ENCODE data around the gene METTL24.
"Not testable (repeated sequence)": the region's sequence is repeated elsewhere in the genome, so short reads cannot be mapped to it uniquely, and the experiment has no call there.

METTL24 gene

DNA sequence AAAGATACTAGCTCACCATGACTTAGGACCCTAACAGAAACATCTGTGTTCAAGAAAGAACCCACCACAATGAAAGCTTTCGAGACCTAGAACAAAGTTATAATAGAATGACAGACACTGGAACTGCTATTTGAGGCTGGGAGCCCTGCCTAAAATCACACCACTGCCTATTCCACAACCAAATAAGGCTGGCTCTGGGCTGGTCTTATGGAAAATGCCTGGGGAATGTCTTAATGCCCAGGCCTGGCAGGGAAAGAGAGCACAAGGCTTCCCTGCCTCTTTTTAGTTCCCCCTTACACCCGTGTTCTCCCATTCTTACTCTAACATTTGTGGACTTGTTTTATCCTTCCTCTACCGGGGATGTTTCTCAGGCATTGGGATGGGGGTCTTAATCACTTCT, 5.6 kb upstream of the METTL24 start:
- FAIRE-seq (no peak), DNase-seq (ENCODE audit: insufficient read length, low spot score) (no peak)

GRCh38 chr6:110360676-110361075, 2.5 kb upstream of the METTL24 start:
- no peak for FAIRE-seq

GRCh38 chr6:110359556-110359955, 1.4 kb upstream of the METTL24 start:
- DNase-seq (ENCODE audit: insufficient read length, low spot score) (no peak), FAIRE-seq (no peak)

More at GRCh38 chr6:110360676-110361075, 2.5 kb upstream of the METTL24 start:
- no peak for DNase-seq (ENCODE audit: insufficient read length, low spot score)

GRCh38 chr6:110358553-110359160, 508 bp upstream of the METTL24 start:
- FAIRE-seq (no peak), DNase-seq (ENCODE audit: insufficient read length, low spot score) (no peak)

DNA sequence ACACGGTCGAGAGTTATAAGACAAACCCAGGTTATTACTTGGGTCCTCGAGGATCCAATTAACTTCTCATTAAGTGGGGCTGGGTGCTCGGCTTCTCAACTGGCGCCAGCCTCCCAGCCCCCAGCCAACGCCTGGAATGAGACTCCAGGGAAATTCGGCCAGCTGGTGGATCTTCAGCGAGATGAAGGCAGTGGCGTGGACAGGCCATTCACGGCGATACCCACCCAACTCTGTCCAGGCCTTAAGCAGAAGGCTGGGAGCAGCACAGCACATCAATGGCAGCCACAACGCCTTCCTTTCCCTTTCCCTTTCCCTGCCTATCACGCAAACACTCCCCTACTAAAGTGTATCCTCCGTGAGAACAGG, 868 bp downstream of the METTL24 start:
- DNase-seq (ENCODE audit: insufficient read length, low spot score) (no peak), FAIRE-seq (no peak)

DNA sequence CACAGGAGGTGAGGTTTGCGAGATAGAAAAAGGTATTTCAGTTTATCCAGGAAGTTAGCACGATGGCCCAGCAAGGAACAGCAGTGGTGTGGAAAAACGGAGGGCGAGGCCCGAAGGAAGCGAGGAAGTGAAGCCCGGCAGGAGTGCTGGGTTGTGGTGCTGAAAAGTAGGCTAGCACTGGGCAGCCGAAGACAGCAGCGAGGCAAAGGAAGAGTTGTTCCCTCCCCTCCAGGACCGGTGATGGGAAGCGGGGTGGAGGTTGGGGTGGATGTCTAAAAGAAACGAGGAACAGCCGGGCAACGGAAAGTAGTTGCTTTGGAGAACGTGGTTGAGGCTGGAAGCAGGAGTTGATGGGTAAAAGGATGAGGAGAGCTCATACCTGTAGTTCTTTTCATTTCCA, 1.4 kb downstream of the METTL24 start:
- no peak for FAIRE-seq
- no peak for DNase-seq (ENCODE audit: insufficient read length, low spot score)

- DNase-seq (ENCODE audit: insufficient read length, low spot score) (no peak), FAIRE-seq (no peak)
Measured at GRCh38 chr6:110355727-110356126, 2.4 kb downstream of the METTL24 start.

GRCh38 chr6:110355022-110355421, 3.1 kb downstream of the METTL24 start:
- no peak for DNase-seq (ENCODE audit: insufficient read length, low spot score)
- FAIRE-seq = no peak

DNA sequence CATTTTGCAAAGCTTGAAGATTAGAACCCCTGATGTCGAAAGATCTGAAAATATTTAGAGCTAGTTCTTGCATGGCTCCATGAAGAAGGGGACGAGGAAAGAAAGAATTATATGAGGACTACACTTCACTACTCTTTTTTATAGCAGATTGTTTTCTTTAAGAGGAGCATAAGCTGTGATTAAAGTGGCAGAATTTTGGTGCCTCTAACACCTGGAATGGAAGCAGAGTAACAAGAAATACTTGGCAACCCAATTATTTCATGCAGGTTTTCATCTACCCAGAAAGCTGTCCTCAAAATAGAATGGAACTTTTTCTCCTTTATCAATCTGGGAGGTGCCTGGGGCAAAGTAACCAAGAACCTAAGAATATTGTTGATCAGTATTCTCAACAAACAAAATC, 4.0 kb downstream of the METTL24 start:
- DNase-seq (ENCODE audit: insufficient read length, low spot score) = no peak
- no peak for FAIRE-seq

DNA sequence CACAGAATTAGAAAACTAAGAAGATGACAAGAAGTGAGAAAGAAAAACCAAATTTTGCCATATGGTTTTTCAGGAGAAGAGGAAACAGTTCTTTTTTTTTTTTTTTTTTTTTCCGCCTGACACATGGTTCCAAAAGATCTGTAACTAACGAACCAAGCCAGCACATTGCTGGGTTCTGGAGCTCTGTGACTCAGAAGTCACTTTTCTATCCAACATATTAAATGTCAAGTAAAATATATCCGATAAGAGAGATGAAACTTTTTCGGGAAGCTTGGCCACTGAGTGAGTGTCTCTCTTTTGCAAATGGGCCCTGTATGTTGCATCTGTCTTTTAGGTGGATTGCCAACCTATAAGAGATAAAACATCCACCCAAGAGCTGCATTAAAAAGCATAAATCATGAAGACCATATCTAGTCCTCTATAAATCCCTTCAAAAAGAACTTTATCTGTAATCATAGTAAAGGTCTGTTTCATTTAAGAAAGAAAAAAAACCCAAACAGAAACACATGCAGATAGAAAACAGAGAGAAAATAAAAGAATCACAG, 4.6 kb downstream of the METTL24 start:
- DNase-seq (ENCODE audit: insufficient read length, low spot score) (no peak), FAIRE-seq (no peak)

DNA sequence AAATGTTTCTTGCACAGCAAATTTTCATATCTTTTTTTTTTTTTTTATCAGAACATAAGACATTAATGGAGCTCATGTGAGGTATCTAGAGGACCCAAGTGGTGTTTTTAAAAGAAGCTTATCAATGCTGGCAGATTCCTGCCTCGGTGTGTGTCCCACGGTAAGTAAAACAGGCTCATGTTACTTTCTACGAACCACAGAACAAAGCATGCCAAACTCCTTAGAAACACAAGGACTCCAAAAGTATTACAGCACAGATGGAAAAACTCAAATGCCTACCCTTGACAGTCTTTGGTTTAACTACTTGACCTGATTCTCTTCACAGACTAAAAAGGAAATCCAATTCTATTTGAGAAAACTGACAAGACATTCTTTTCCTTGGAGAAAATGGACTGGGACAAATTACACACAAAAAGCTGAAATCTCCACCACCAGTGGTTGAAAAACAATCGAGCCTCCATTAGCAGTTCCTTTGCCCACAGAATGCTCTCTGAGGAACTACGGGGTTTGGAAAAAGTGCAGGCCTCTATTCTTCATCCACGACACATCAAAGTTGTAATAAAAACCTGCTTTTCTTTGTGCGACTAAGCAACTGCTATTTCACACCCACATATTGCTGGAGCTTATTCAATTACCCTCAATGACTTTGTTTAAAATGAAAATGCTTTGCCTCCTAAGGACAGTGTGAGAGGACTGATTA, 5.4 kb downstream of the METTL24 start:
- FAIRE-seq = no peak
- no peak for DNase-seq (ENCODE audit: insufficient read length, low spot score)

- FAIRE-seq = no peak
- DNase-seq (ENCODE audit: insufficient read length, low spot score) = no peak
Measured at GRCh38 chr6:110351986-110352385, 6.2 kb downstream of the METTL24 start.

- no peak for DNase-seq (ENCODE audit: insufficient read length, low spot score)
- no peak for FAIRE-seq
Measured at GRCh38 chr6:110351546-110351945, 6.6 kb downstream of the METTL24 start.

DNA sequence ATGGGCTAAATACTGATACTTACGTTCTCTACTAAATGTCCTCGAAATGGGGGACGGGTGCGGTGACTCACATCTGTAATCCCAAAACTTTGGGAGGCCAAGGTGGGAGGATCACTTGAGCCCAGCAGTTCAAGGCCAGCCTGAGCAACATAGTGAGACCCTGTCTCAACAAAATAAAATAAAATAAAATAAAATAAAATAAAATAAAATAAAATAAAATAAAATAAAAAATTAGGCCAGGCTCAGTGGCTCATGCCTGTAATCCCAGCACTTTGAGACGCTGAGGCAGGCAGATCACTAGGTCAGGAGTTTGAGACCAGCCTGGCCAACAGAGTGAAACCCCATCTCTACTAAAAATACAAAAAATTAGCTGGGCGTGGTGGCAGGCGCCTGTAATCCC, 7.6 kb downstream of the METTL24 start:
- not testable (repeated sequence) for DNase-seq (ENCODE audit: insufficient read length, low spot score); FAIRE-seq

- DNase-seq (ENCODE audit: insufficient read length, low spot score) (no peak), FAIRE-seq (no peak)
Measured at GRCh38 chr6:110348961-110349690, 9.0 kb downstream of the METTL24 start.

GRCh38 chr6:110345025-110345424, 13.1 kb downstream of the METTL24 start:
- DNase-seq (ENCODE audit: insufficient read length, low spot score) = no peak
- no peak for FAIRE-seq

DNA sequence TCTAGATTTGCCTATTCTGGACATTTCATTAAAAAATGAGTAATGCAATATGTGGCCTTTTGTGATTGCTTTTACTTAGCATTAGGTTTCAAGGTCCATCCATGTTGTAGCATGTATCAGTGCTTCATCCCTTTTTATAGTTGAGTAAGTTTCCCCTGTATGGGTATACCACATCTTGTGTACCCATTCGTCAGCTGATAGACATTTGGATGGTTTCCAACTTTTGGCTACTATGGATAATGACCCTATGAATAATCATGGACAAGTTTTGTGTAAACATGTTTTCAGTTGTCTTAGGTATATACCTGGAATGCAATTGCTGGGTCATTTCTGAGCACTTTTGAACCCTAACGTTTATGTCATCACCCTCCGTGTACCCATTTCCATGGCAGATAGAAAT, 15.4 kb downstream of the METTL24 start:
- DNase-seq (ENCODE audit: insufficient read length, low spot score) (no peak), FAIRE-seq (no peak)

DNA sequence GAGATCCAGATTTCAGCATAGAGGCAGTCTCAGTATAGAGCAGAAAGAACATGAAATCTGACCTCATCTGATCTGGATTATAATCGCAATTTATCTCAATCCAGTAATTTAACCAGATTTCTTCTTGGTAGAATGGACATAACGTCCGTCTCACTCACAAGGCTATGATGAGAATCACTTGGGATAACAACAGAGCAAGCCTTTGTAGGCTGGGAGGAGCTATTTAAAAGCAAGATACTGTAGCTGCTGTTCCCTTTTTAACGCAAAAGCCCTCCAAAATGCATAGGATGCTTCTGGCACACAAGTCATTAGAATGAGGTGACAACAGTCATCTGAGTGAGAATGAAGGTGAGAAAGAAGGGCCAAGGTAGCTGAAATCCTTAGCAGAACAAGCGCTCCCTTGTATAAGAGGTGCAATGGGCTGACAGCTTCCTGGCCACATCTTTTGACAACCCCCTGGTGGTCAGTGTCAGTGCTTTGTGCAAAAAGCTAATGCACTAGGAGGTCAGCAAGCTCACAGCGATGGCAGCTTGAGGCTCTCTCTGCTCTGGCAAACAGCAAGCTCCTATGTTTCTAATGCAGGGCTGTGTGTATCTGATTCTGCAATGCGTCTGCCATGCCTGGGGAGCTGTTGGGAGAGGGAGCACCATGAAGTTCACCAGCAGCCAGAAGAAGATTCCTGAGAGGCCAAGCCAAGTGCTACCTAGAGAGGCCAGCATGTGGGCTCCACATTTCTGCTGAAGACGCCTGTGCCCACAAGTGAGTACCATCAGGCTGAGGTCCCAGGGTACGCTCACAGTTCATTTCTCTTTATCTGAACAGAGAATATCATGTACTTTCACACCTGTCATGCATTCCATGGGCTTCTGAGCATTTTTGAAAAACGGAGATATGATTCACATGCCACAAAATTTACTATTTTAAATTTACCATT, 16.2 kb downstream of the METTL24 start:
- no peak for DNase-seq (ENCODE audit: insufficient read length, low spot score)
- FAIRE-seq = no peak

DNA sequence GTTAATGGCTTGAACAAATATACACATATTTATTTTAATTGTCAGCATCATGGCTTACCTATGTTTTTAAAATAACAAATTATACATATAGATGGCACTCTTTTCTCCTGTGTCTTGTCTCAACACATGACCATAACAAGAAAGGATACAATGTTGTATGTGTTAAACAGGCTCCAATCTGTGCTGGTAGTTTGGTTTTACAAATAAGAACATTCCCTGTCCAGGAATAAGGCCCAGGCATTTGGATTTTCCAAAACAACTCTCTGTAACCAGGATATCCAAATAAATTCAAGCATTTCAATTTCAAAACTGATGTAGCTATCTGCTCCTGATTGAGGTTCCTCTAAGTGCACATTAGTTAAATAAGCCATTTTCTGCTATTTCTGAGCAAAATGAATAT, 17.1 kb downstream of the METTL24 start:
- no peak for DNase-seq (ENCODE audit: insufficient read length, low spot score)
- FAIRE-seq = no peak

- no peak for FAIRE-seq
- DNase-seq (ENCODE audit: insufficient read length, low spot score) = no peak
Measured at GRCh38 chr6:110340392-110340965, 17.7 kb downstream of the METTL24 start.

Data from GM19239 (cell line).